ENCODE measurements around the gene ZNF239. TPM values are rescaled to one million over a fixed set of nuclear protein-coding genes. Genes with fewer than 3 reads are reported as not detected.
"Not testable (repeated sequence)": the region's sequence is repeated elsewhere in the genome, so short reads cannot be mapped to it uniquely, and the experiment has no call there.

The ZNF239 gene
- total RNA-seq, 1 donor, result 6.5 TPM

DNA sequence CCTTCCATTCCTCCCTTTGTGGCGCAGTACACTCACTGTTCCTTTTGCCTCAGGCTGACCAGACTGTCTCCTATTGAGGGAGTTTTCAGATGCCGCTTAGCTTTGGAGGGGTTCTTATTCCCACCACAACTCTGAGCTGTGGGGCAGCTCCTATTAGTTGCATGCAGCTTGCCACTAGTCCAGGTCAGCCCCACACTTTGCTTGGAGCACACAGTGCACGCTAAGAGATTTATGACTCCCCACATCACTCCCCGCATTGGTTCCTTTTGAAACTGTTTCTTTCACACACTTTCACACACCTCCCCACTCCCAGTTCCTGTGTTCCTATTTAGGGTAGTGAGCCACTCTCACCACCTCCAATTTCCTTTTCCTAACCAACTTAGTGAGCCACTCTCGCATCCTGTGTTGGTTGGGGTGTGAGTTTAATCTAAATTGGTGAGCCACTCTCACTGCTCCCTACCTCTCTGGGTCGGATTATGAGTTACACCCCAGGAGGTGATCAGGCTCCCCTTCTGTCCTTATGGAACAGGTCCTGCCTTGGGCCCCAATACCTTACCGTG lies 21.4 kb upstream of the ZNF239 start:
- TF ChIP-seq, protein P1, sequence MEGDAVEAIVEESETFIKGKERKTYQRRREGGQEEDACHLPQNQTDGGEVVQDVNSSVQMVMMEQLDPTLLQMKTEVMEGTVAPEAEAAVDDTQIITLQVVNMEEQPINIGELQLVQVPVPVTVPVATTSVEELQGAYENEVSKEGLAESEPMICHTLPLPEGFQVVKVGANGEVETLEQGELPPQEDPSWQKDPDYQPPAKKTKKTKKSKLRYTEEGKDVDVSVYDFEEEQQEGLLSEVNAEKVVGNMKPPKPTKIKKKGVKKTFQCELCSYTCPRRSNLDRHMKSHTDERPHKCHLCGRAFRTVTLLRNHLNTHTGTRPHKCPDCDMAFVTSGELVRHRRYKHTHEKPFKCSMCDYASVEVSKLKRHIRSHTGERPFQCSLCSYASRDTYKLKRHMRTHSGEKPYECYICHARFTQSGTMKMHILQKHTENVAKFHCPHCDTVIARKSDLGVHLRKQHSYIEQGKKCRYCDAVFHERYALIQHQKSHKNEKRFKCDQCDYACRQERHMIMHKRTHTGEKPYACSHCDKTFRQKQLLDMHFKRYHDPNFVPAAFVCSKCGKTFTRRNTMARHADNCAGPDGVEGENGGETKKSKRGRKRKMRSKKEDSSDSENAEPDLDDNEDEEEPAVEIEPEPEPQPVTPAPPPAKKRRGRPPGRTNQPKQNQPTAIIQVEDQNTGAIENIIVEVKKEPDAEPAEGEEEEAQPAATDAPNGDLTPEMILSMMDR (IDR thresholded peaks at IDR 0.05; ENCODE audit: insufficient read depth, low read depth, low read length), result no peak
- no peak overlapping the region for H3K4me3 ChIP-seq (ENCODE audit: low read depth, low read length)
- DNase-seq (ENCODE audit: low read depth), result no peak

DNA sequence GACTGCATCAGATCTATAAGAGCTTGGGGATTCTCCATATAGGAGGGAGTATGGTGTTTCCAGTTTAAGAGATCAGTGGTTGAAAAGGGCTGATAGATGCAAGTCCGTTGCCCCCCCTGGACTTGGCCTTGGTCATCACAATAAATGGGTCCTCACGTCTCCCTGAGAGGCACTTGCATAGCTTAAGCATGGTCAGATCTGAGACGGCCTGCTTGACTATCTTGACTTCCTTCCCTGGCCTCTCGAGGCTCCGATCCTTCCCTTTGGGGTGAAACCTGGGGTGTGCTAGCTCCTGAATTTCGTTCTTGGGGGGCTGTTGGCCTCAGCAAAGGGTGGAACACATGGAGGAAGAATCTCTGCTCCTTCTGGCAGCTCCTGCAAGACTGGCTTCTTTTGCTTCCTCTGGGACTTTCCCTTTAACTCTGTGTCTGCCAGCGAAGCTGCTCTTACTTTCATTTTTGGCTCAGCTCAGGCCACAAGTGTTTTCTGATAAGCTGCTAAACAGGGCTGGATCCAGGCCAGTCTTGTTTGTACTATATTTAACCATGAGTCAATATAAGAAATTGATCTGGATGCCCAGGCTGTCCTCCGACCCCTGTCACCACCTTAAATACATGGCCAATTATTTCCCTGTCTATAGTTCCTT lies 20.7 kb upstream of the ZNF239 start:
- peak; percentile 62 for DNase-seq (ENCODE audit: low read depth)
- H3K4me3 ChIP-seq (ENCODE audit: low read depth, low read length), result peak overlapping the region; percentile 45
- TF ChIP-seq, protein P1 (IDR thresholded peaks at IDR 0.05; ENCODE audit: insufficient read depth, low read depth, low read length), result no peak

DNA sequence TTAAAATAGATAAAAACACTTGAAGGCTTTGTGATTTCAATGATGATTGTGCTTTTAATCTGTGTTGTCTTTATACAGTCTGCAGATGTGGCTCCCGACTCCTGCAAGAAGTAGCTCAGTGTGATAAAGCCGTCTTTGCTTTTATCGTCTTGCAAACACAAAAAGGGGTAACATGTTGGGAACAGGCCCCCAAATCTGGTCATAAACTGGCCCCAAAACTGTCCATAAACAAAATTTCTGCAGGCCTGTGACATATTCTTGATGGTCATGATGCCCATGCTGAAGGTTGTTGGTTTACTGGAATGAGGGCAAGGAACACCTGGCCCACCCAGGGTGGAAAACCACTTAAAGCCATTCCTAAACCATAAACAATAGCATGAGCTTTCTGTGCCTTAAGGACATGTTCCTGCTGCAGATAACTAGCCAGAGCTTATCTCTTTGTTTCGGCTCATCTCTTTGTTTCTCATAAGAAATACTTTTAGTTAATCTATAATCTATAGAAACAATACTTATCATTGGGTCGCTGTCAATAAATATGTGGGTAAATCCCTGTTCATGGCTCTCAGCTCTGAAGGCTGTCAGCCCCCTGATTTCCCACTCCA lies 17.0 kb upstream of the ZNF239 start:
- no peak overlapping the region for H3K4me3 ChIP-seq (ENCODE audit: low read depth, low read length)
- DNase-seq (ENCODE audit: low read depth), result no peak
- TF ChIP-seq, protein P1 (IDR thresholded peaks at IDR 0.05; ENCODE audit: insufficient read depth, low read depth, low read length), result no peak

DNA sequence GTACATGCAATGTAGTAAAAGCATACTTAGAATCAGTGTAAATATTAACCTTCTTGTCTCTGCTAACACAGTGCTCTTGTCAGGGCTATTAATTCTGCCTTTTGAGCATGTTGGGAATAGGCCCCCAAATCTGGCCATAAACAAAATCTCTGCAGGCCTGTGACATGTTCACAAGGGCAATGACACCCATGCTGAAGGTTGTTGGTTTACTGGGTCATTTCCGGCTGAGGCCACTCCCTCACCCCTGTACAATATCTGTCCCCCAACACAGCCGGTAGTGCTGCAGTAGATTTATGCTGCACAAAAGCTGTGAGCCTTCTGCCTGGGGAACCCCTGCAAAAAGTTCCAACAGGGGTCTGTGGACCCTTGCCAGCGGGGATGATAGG lies 12.3 kb upstream of the ZNF239 start:
- H3K4me3 ChIP-seq (ENCODE audit: low read depth, low read length); DNase-seq (ENCODE audit: low read depth): not testable (repeated sequence)

DNA sequence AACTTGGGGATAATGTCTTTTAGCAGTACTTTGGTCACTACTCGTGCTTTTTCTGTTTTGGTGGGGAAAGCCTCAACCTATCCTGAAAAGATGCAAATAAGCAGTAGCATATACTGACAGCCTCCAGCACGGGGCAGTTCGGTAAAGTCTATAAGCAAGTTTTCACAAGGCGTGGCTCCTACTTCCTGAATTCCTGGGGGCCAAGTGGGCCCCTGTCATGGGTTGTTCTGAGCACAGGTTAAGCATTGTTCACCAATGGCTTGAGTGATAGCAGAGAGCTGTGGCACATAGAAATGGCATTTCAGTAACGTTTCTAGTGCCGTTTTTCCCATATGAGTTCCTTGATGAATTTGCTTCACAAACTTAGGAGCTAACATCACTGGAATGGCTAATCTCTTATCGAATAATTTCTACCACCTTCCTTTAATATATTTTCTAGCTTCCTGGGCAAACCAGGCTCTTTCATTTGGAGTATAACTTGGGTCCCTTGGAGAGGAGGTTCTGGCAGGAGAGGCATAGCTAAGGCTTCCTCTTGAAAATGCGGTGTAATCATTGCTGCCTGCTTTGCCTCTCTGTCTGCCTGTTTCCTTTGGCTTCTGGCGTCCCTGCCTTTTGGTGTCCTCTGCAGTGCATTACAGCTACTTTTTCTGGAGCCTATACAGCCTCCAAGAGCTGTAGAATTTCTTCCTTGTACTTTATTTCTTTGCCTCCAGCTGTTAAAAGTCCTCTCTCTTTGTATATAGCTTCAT lies 11.7 kb upstream of the ZNF239 start:
- H3K4me3 ChIP-seq (ENCODE audit: low read depth, low read length), result no peak overlapping the region
- DNase-seq (ENCODE audit: low read depth), result no peak
- TF ChIP-seq, protein P1 (IDR thresholded peaks at IDR 0.05; ENCODE audit: insufficient read depth, low read depth, low read length), result no peak

DNA sequence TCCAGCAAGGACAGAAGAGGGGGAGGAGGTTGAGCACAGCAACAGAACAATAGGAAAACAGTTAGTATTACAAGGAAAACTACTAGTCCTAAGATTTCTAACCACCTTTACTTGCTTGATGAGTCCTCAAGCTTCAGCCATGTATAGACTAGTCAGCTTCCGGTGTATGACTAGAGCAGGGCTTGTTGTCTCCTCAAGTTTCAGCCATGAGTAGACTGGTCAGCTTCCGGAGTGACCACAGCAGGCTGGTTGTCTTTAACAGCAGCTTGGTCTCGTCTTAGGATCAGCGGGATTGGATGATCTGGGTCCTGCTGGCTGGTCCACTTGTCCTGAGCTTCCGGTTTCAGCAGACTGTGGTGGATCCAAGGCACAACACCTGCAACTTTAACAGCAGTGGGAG lies 10.6 kb upstream of the ZNF239 start:
- TF ChIP-seq, protein P1 (IDR thresholded peaks at IDR 0.05; ENCODE audit: insufficient read depth, low read depth, low read length), result no peak
- DNase-seq (ENCODE audit: low read depth), result no peak
- H3K4me3 ChIP-seq (ENCODE audit: low read depth, low read length), result no peak overlapping the region

DNA sequence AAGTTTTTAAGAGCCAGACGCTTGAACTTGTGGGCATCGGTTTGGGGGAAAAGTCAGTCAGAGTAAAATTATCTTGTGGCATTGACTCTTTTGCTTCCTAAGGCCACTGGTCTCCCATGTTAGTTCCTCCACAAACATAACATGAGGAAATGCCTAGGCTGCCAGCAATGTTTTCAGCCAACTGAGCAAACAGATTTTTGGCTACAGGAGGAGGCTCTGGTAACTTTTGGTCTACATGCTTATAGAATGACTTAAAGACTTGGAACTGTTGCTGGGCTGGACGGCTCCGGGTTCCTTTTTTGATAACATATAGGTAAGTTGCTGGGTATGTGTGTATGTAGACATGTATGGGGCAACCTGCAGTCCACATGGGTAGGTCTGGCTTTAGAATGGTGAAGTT lies 9.6 kb upstream of the ZNF239 start:
- no peak for DNase-seq (ENCODE audit: low read depth)
- H3K4me3 ChIP-seq (ENCODE audit: low read depth, low read length), result no peak overlapping the region
- TF ChIP-seq, protein P1 (IDR thresholded peaks at IDR 0.05; ENCODE audit: insufficient read depth, low read depth, low read length), result no peak

Measured in fibroblast of villous mesenchyme (primary cell).